Measurements from ENCODE around the gene STUB1.
A peak's percentile ranks its signal among the peaks of the same experiment; 100 is the strongest.

STUB1 gene

GRCh38 chr16:712740-713250 lies 32.6 kb downstream of the STUB1 start:
- peak; percentile 96 for DNase-seq (ENCODE audit: low spot score)

- no peak for DNase-seq (ENCODE audit: low spot score)
Measured at GRCh38 chr16:714079-714478, 33.9 kb downstream of the STUB1 start.

DNA sequence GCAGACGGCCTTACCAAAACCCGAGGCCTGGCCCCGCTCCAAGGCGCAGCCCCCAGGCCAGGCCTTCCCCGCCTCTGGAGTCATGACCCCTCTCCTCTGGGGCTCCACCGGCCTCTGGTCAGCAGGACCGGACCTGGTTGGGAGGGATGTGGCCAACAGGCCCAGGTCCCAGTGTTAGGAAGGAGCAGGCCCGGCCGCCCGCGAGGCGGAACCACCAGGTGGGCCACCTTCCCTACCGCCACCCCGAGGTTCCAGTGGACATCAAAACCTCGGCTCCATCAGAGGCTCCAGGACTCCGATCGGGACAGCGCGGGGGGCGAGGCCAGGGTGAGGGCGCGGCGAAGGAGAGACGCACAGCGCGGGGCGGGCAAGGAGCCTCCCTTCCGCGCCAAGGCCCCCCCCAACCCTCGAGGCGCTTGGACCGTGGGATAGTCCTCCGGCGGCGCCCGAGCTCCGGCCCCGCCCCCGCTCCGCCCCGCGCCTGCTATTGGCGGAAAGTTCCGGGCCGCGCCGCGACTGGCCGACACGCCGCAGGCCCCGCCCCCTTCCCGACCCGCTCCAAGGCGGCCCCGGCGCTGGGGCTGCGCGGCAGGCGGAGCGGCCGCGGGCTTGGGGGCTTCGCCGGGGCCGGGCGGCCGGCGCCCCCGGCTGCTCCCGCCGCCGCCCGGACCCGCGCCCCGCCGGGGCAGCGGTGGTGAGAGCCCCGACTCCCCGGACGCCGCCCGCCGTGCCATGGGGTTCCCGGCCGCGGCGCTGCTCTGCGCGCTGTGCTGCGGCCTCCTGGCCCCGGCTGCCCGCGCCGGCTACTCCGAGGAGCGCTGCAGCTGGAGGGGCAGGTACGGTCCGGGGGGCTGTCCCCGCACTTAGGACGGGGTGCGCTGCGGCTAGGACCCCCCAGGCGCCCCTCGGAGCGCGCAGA lies 34.6 kb downstream of the STUB1 start, which contains the start of gene METRN:
METRN (plus strand) TSS at position 561 of the 919 bp plus-strand sequence; CDS start at position 733, 172 bp downstream.
- DNase-seq (ENCODE audit: low spot score) = peak; percentile 85

GRCh38 chr16:715477-716199 lies 35.4 kb downstream of the STUB1 start:
- DNase-seq (ENCODE audit: low spot score) = no peak

GRCh38 chr16:716200-716568 lies 36.0 kb downstream of the STUB1 start:
- peak; percentile 82 for DNase-seq (ENCODE audit: low spot score)

- no peak for DNase-seq (ENCODE audit: low spot score)
Measured at GRCh38 chr16:716768-717325, 36.6 kb downstream of the STUB1 start.

DNA sequence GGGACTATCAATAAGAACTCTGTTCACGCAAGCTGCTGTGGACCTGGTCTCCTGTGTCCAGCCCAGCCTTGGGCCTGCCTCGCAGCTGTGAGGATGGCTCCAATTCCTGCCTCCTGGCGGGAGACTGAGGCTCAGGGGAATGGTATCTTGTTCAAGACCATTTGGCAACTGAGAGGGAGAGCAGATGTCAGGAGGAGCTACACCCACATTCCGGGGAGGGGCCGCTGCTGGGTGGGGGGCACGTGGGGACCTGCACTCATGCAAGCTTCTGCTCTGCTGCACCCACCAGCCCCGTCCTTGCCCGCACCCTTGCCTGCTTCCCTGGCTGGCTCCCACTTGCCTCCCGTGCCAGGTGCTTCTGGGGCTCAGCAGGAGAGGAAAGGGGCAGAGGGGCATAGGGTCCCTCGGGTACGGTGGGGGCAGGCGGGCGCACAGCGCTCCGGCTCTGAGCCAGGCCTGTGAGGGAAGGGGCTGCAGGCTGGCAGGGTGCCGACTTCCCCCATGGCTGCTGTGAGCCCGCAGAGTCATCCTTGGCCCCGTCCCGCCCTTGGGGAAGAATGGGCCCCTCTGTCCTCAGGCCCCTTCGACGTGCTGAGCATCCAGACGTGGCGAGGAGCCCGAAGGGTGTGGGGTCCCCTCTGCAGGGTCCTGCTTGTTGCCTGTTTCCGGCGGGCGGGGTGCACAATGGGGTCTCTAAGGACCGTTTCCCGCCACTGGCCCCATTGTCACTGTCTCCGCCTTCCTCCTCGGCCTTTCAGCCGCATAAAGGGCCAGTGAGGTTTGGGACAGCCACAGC lies 37.4 kb downstream of the STUB1 start:
- no peak for DNase-seq (ENCODE audit: low spot score)

DNA sequence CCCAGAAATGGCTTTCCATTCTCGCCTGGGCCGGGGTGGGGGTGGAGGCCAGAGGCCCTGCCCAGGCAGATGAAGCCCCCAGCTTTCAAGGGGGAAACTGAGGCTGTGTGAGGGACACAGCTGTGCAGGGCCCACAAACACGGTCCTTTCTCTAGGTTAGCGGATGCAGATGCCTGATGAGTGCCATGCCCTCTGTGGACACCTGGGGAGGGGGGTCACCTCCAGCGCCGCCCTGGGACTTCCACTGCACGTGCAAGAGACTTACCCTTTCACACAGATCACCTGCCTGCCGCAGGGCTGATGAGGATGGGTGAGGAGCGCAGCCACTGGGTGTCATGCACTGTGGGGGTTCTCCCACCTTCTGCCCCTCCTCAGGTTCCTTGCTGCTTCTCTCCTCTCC lies 38.2 kb downstream of the STUB1 start:
- DNase-seq (ENCODE audit: low spot score) = no peak

DNA sequence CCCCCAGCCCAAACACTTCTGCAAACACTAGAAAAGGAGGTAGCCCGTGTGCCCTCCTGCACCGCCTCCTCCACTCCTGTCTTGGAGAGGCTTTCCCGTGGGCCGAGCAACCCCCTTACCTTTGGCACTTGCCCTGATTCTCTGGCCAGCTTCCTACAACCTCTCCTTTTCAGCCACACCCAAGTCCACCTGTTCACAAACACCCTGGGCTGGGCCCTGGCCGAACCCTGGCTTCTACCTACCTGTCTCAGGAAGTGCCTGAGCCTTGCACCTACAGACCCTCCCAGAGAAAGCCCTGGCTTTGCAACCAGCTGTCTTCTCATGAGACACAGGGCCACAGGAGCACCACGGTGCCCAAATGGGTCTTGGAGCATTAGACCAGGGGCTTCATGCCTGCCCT lies 38.7 kb downstream of the STUB1 start:
- DNase-seq (ENCODE audit: low spot score) = no peak

DNA sequence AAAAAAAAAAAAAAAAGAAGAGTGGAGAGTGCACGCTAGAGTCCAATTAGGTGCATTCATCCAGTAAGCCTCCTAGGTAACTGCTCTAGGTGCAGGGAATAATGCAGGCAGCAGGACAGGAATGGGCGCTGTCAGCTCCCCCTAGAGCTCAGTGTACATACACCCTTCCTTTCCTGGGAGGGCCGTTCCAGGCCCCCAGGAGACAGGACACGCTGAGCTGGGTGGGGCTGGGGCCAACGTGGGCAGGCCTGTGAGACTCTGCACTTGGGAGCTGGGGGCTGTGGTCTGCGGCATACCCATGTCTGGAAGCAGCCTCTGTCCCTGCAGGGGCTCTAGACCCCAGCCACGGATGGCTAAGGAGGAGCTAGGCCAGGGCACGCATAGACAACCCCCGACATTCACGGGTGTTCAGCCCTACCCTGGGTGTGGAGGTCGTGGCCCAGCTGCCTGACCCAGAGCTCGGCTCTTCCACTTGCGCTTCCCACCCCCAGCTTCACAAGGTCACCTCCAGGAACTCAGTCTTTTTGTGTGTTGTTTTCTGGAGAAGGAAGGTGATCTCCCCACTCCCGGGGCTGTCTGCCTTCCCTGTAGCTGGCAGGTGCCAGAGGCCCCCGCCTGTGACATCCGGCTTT lies 39.7 kb downstream of the STUB1 start:
- DNase-seq (ENCODE audit: low spot score) = no peak

- DNase-seq (ENCODE audit: low spot score) = peak; percentile 42
Measured at GRCh38 chr16:720447-720989, 40.3 kb downstream of the STUB1 start.

GRCh38 chr16:720990-721764 lies 41.0 kb downstream of the STUB1 start, which contains the start of gene ANTKMT:
TSS of gene ANTKMT (plus strand) at chr16:721146. CDS start at chr16:721275, 129 bp downstream.
- peak; percentile 62 for DNase-seq (ENCODE audit: low spot score)

DNA sequence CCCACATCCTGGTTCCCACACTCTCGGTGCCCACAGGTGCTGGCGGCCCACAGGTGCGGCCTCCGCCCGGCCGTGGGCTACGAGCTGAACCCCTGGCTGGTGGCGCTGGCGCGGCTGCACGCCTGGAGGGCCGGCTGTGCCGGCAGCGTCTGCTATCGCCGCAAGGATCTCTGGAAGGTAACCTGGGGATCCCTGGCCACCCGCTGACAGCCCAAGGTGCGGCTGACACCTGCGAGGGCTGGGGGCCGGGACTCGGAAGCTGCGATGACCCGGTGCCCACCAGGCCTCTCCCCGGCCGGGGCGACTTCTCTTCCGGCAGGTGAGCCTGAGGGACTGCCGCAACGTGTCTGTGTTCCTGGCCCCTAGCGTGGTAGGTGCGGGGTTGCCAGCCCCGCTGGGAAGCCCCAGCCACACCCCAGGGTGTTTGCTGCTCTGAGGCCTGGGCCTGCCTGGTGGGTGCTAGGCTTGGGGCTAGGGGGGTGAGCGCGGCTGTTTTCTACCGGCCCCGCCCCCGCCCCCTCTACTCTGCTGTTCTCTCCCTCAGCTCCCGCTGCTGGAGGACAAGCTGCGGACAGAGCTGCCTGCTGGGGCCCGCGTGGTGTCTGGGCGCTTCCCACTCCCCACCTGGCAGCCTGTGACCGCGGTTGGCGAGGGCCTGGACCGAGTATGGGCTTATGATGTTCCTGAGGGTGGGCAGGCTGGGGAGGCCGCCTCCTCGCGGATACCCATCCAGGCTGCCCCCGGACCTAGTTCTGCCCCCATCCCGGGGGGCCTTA lies 41.7 kb downstream of the STUB1 start:
- DNase-seq (ENCODE audit: low spot score) = no peak

- DNase-seq (ENCODE audit: low spot score) = no peak
Measured at GRCh38 chr16:722835-723633, 42.8 kb downstream of the STUB1 start.

- no peak for DNase-seq (ENCODE audit: low spot score)
Measured at GRCh38 chr16:723695-724094, 43.5 kb downstream of the STUB1 start.

DNA sequence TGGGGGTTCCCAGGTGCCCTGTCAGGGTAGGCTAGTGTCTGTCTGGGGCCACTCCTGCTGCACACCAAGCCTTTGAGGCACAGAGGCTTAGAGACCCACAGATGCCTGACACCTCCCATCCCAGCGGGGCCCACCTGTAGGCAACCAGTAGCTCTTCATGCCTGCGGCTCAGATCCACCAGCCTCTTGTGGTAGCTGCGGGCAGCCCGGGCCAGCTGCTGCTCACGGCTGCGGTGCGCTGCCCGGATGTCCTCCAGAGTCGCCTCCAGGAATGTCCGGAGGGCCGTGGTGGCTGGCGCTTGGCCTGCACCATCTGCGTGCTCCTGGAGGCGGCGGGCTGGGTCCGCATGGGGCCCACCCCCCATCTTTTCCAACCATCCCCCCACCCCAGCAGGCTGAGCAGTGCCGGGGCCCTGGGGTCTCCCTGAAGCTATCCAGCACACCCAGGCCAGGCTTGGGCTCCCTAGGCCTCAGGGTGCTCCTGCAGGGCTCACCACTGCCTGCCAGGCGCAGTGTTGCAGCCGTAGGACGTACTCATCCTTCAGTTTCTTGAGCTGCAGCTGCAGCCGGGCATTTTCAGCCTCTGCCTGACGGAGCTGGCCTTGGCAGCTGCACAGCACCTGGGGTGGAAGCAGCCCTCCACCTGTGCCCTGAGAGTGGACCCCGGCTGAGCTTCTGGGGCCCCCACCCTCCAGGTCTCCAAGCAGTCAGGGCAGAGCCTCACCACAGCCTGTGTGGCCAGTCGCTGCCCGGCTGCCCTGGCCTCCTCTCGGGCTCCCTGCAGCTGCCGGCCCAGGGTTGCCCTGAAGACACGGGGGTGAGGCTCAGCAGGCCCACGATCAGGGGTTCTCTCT lies 44.2 kb downstream of the STUB1 start:
- DNase-seq (ENCODE audit: low spot score) = no peak

DNA sequence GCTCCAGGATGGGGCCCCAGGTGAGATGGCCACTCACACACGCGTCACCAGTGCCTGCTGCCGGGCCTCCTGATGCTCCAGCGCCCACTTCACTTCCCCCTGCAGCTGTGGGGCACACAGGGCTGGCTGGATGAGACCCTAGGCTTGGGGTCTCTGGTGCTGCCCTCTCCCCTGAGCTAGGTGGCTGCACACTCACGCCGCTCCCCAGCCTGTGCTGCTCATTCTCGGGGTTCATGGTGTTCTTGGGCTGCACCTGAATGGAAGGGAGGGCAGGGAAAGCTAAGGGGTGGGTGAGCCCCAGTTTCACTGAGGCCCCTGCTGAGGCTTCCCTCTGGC lies 44.8 kb downstream of the STUB1 start:
- DNase-seq (ENCODE audit: low spot score) = no peak
